IMR-90 (cell line): ENCODE measurements around the gene USP9X. TPM values are rescaled to one million over a fixed set of nuclear protein-coding genes. Genes with fewer than 3 reads are reported as not detected.

Source experiments
- ATAC-seq: fragments of 200-7000 bp; cut with Tn5 transposase; 2 replicates; pipeline ENCODE4 v1.9.1; 2020; ENCODE audit warnings: low read depth, mild to moderate bottlenecking, moderate library complexity
- BruUV-seq: library from RNA; stranded (reverse); fragments of 400-500 nt; replicated peaks from 2 replicates; lab custom pipeline; 2021; lab: Mats Ljungman, UMichigan
- CTCF ChIA-PET: fragments of 300-600 bp; formaldehyde crosslinking; extraction: SDS; loops from one replicate; lab custom pipeline; 2021; ENCODE audit warnings: antibody characterized with exemption; lab: Yijun Ruan, JAX
- POLR2A ChIA-PET: fragments of 300-600 bp; sonication (Branson Sonifier 250); formaldehyde crosslinking; loops from one replicate; lab custom pipeline; 2022; ENCODE audit warnings: antibody characterized with exemption; ENCODE audit not compliant: unreplicated experiment; lab: Charles Lee
- DNase-seq: peaks from one replicate; pipeline ENCODE4 v3.0.0; 2013
- H2AFZ ChIP-seq: replicated peaks from 2 replicates; pipeline ENCODE3; 2013; ENCODE audit warnings: low read length, mild to moderate bottlenecking; ENCODE audit not compliant: poor library complexity
- H2AK5ac ChIP-seq: 2 replicates; pipeline ENCODE4 v1.6.1; 2013; ENCODE audit warnings: low read depth, low read length, inconsistent platforms
- H2AK9ac ChIP-seq: replicated peaks from 2 replicates; pipeline ENCODE3; 2013; ENCODE audit warnings: mild to moderate bottlenecking, low read depth, low read length, moderate library complexity; ENCODE audit not compliant: poor library complexity
- H2BK120ac ChIP-seq: 2 replicates; pipeline ENCODE4 v1.6.1; 2013; ENCODE audit warnings: low read depth, low read length, inconsistent platforms
- H2BK15ac ChIP-seq: 3 replicates; pipeline ENCODE4 v1.6.1; 2013; ENCODE audit warnings: low read depth, low read length, inconsistent platforms
- H2BK20ac ChIP-seq: 2 replicates; pipeline ENCODE4 v1.6.1; 2013; ENCODE audit warnings: low read depth, mild to moderate bottlenecking, inconsistent platforms, low read length, moderate library complexity
- H2BK5ac ChIP-seq: 2 replicates; pipeline ENCODE4 v1.6.1; 2013; ENCODE audit warnings: mild to moderate bottlenecking, low read depth, low read length, inconsistent platforms; ENCODE audit not compliant: poor library complexity, severe bottlenecking
- H3K14ac ChIP-seq: replicated peaks from 2 replicates; pipeline ENCODE4 v1.6.1; 2013; ENCODE audit warnings: low read depth, low read length, inconsistent platforms
- H3K18ac ChIP-seq: 2 replicates; pipeline ENCODE4 v1.6.1; 2013; ENCODE audit warnings: low read depth, low read length, control low read depth
- H3K23ac ChIP-seq: 2 replicates; pipeline ENCODE4 v1.6.1; 2013; ENCODE audit warnings: low read depth, low read length, inconsistent platforms
- H3K27ac ChIP-seq: 2 replicates; pipeline ENCODE4 v1.5.1; 2013; ENCODE audit warnings: mild to moderate bottlenecking, control low read depth, low read length; ENCODE audit not compliant: insufficient read depth
- H3K27me3 ChIP-seq: 2 replicates; pipeline ENCODE4 v1.6.1; 2013; ENCODE audit warnings: low read length; ENCODE audit not compliant: control insufficient read depth, insufficient read depth
- H3K36me3 ChIP-seq: 2 replicates; pipeline ENCODE4 v1.6.1; 2013; ENCODE audit warnings: low read length, mixed read lengths; ENCODE audit not compliant: control insufficient read depth, insufficient read depth
- H3K4ac ChIP-seq: 2 replicates; pipeline ENCODE4 v1.6.1; 2013; ENCODE audit warnings: low read depth, low read length, inconsistent platforms
- H3K4me1 ChIP-seq: 2 replicates; pipeline ENCODE4 v1.6.1; 2013; ENCODE audit warnings: low read length, mixed read lengths; ENCODE audit not compliant: control insufficient read depth, insufficient read depth
- H3K4me2 ChIP-seq: 2 replicates; pipeline ENCODE4 v1.6.1; 2013; ENCODE audit warnings: low read depth, mild to moderate bottlenecking, control low read depth, low read length, moderate library complexity
- H3K4me3 ChIP-seq: 2 replicates; pipeline ENCODE4 v1.5.1; 2013; ENCODE audit warnings: low read depth, mild to moderate bottlenecking, control low read depth, low read length, moderate library complexity; ENCODE audit not compliant: insufficient read depth
- H3K56ac ChIP-seq: 2 replicates; pipeline ENCODE4 v1.6.1; 2013; ENCODE audit warnings: low read length, inconsistent platforms; ENCODE audit not compliant: insufficient read depth; ENCODE audit errors: extremely low read depth
- H3K79me1 ChIP-seq, 2 experiments: 2 replicates each; pipeline ENCODE4 v1.6.1; 2013; ENCODE audit warnings: low read length in 2 of 2, inconsistent platforms in 1 of 2, low read depth in 1 of 2
- H3K9ac ChIP-seq: 2 replicates; pipeline ENCODE4 v1.6.1; 2013; ENCODE audit warnings: low read depth, low read length, control low read depth
- H3K9me1 ChIP-seq: 2 replicates; pipeline ENCODE4 v1.6.1; 2013; ENCODE audit warnings: low read length, inconsistent platforms; ENCODE audit not compliant: insufficient read depth
- H3K9me3 ChIP-seq: 2 replicates; pipeline ENCODE4 v1.6.1; 2013; ENCODE audit warnings: low read length; ENCODE audit not compliant: control insufficient read depth, insufficient read depth
- H4K20me1 ChIP-seq: 2 replicates; pipeline ENCODE4 v1.6.1; 2013; ENCODE audit warnings: low read length, inconsistent platforms; ENCODE audit not compliant: insufficient read depth
- H4K5ac ChIP-seq: 2 replicates; pipeline ENCODE4 v1.6.1; 2013; ENCODE audit warnings: mild to moderate bottlenecking, low read depth, low read length, control low read depth
- H4K8ac ChIP-seq, 2 experiments: 2 replicates each; pipeline ENCODE4 v1.6.1; 2013; ENCODE audit warnings: low read depth in 2 of 2, low read length in 2 of 2, control low read depth in 1 of 2, inconsistent platforms in 1 of 2
- H4K91ac ChIP-seq: 2 replicates; pipeline ENCODE4 v1.6.1; 2013; ENCODE audit warnings: low read depth, low read length, inconsistent platforms; ENCODE audit not compliant: insufficient read depth
- CEBPB ChIP-seq: IDR thresholded peaks from 2 replicates; pipeline ENCODE4 v1.6.1; 2012; ENCODE audit warnings: low read depth, low read length, improper control_type of control experiment
- CHD1 ChIP-seq: IDR thresholded peaks from 2 replicates; pipeline ENCODE4 v1.6.1; 2012; ENCODE audit warnings: low read depth, low read length, improper control_type of control experiment
- FOS ChIP-seq: fragments of 150-350 bp; IDR thresholded peaks from 2 replicates; pipeline ENCODE4 v1.6.1; 2016; ENCODE audit warnings: low read depth, low read length
- RCOR1 ChIP-seq: IDR thresholded peaks from 2 replicates; pipeline ENCODE4 v1.6.1; 2012; ENCODE audit warnings: mild to moderate bottlenecking, low read length, improper control_type of control experiment; ENCODE audit not compliant: insufficient replicate concordance
- RFX5 ChIP-seq: IDR thresholded peaks from 2 replicates; pipeline ENCODE4 v1.8.0; 2012; ENCODE audit warnings: low read depth, mild to moderate bottlenecking, low read length, moderate library complexity
- SMC3 ChIP-seq: fragments of 150-350 bp; IDR thresholded peaks from 2 replicates; pipeline ENCODE4 v1.6.1; 2016; ENCODE audit warnings: low read depth, mild to moderate bottlenecking, antibody characterized with exemption, low read length, moderate library complexity
- WGBS, 2 experiments: methylation state at CpG; one replicate each; pipeline versions ENCODE4 v1.1.5 to v1.1.7; 2013; ENCODE audit warnings: missing lambda C conversion rate in 2 of 2; ENCODE audit not compliant: insufficient read length in 1 of 2; ENCODE audit errors: extremely low coverage in 2 of 2; 5-methylcytosine and 5-hydroxymethylcytosine counted together
- dilution Hi-C: fragments of 300-500 bp; cut with HindIII; formaldehyde crosslinking; loops from one replicate; pipeline ENCODE4 v1.14.3; 2018; ENCODE audit warnings: low sequenced_read_pairs; ENCODE audit not compliant: unreplicated experiment
- in situ Hi-C: fragments of 300-500 bp; cut with MboI; formaldehyde crosslinking; loops from 3 replicates; pipeline ENCODE4 v1.14.3; 2019; ENCODE audit warnings: low sequenced_read_pairs, inconsistent platforms, mixed read lengths
- intact Hi-C: fragments of 100-400 bp; cut with micrococcal nuclease; formaldehyde crosslinking; loops from 2 replicates; pipeline ENCODE4 v1.10.0; 2022
- polyA plus RNA-seq, 3 experiments: library from polyadenylated mRNA; depleted of rRNA; stranded (reverse); fragments of >200 nt; gene quantifications; 2 replicates each; pipeline ENCODE4 v1.2.3, GENCODE V29; 2012; ENCODE audit warnings: low replicate concordance in 1 of 3
- total RNA-seq: library from RNA; depleted of rRNA; stranded (reverse); fragments of >200 nt; gene quantifications from 2 replicates; pipeline ENCODE4 v1.2.3, GENCODE V29; 2012
- TF ChIP-seq, protein P1 (sequence below): conservative IDR thresholded peaks from 2 replicates; pipeline ENCODE4 v1.5.1; 2012; ENCODE audit warnings: mild to moderate bottlenecking, low read depth, low read length, improper control_type of control experiment
- TF ChIP-seq, protein P2 (sequence below): fragments of 150-350 bp; IDR thresholded peaks from 2 replicates; pipeline ENCODE4 v1.6.1; 2016; ENCODE audit warnings: low read depth, mild to moderate bottlenecking, low read length, moderate library complexity, borderline replicate concordance

USP9X gene
- total and polyA plus RNA-seq, 2 of the 4 experiments (the other 2 are of a cell fraction), result 17.5 to 104 TPM

DNA sequence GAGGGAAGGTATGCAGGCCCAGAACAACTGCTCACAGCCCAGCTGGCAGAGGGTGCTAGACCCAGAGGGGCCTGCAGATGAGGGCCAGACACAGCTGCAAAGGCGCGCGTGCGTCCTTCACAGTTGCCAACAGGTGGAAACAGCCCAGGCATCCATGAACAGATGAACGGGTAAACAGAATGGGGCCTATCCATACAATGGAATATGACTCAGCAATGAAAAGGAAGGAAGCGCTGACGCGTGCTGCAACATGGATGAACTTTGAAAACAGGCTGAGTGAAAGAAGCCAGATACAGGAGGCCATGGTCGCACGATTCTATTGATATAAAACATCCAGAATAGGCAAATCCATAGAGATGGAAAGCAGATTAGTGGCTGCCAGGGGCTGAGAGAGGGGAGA is 165.6 kb downstream of the USP9X start:
- no peak overlapping the region for H2BK120ac ChIP-seq
- H3K9me1 ChIP-seq, result no peaks in the 10 kb centered on the region
- H3K4me3 ChIP-seq, result no peak overlapping the region
- H3K27me3 ChIP-seq, result peaks cover 4% of the 10 kb centered on the region; the same call in 1 of the 2 replicates
- H2BK5ac ChIP-seq, result no peak overlapping the region
- H2AK5ac ChIP-seq, result no peak overlapping the region
- no peak overlapping the region for H3K4me2 ChIP-seq
- no peak overlapping the region for H4K91ac ChIP-seq
- no peak overlapping the region for H2AK9ac ChIP-seq
- H3K56ac ChIP-seq, result no peak overlapping the region
- WGBS, 2 experiments, result 95% methylated on average over 4 of the region's 10 CpGs; no CpG with 5 or more reads in 1 of the 2 experiments
- no peak overlapping the region for H4K8ac ChIP-seq
- H2BK15ac ChIP-seq, result no peak overlapping the region
- dilution Hi-C loops (no loop called here), intact Hi-C loops (loop anchor here (5.0 kb wide), 2 partner anchors 114 to 599 kb away; no protein-coding TSS in a partner anchor), in situ Hi-C loops (no loop called here)
- H4K5ac ChIP-seq, result no peak overlapping the region
- H2BK20ac ChIP-seq, result no peak overlapping the region
- no peak overlapping the region for H3K14ac ChIP-seq
- no peak overlapping the region for H3K4ac ChIP-seq
- H3K9me3 ChIP-seq, result no peaks in the 10 kb centered on the region
- TF ChIP-seq CHD1, result no peak
- TF ChIP-seq RFX5, result no peak
- TF ChIP-seq, protein P1, sequence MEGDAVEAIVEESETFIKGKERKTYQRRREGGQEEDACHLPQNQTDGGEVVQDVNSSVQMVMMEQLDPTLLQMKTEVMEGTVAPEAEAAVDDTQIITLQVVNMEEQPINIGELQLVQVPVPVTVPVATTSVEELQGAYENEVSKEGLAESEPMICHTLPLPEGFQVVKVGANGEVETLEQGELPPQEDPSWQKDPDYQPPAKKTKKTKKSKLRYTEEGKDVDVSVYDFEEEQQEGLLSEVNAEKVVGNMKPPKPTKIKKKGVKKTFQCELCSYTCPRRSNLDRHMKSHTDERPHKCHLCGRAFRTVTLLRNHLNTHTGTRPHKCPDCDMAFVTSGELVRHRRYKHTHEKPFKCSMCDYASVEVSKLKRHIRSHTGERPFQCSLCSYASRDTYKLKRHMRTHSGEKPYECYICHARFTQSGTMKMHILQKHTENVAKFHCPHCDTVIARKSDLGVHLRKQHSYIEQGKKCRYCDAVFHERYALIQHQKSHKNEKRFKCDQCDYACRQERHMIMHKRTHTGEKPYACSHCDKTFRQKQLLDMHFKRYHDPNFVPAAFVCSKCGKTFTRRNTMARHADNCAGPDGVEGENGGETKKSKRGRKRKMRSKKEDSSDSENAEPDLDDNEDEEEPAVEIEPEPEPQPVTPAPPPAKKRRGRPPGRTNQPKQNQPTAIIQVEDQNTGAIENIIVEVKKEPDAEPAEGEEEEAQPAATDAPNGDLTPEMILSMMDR, result no peak
- TF ChIP-seq RCOR1, result no peak
- no peak for TF ChIP-seq FOS
- TF ChIP-seq, protein P2, sequence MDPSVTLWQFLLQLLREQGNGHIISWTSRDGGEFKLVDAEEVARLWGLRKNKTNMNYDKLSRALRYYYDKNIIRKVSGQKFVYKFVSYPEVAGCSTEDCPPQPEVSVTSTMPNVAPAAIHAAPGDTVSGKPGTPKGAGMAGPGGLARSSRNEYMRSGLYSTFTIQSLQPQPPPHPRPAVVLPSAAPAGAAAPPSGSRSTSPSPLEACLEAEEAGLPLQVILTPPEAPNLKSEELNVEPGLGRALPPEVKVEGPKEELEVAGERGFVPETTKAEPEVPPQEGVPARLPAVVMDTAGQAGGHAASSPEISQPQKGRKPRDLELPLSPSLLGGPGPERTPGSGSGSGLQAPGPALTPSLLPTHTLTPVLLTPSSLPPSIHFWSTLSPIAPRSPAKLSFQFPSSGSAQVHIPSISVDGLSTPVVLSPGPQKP, result no peak
- no peak for TF ChIP-seq SMC3
- TF ChIP-seq CEBPB, result no peak
- BruUV-seq, result no TSS peak
- DNase-seq (no peak), ATAC-seq (no peak)
- H3K23ac ChIP-seq, result no peak overlapping the region
- H3K18ac ChIP-seq, result no peak overlapping the region
- H3K79me1 ChIP-seq, result no peaks in the 10 kb centered on the region
- no peak overlapping the region for H2AFZ ChIP-seq
- ChIA-PET CTCF (no interaction called here), POLR2A (no interaction called here)
- no peak overlapping the region for H3K9ac ChIP-seq
- no peaks in the 10 kb centered on the region for H3K36me3 ChIP-seq
- H3K27ac ChIP-seq, result no peak overlapping the region
- H4K20me1 ChIP-seq, result 0 out of 2 replicates have a peak, but pooled peaks cover 4% of the 10 kb centered on the region
- no peaks in the 10 kb centered on the region for H3K4me1 ChIP-seq
